Ascending aorta (tissue), 2 donors: ENCODE results near the gene N4BP2L1. TPM values are rescaled to one million over a fixed set of nuclear protein-coding genes. Genes with fewer than 3 reads are reported as not detected.

Experiments
- DNase-seq, 2 donors: peaks; one replicate each; pipeline ENCODE4 v3.0.0-alpha.2; 2019; ENCODE audit warnings: low spot score in 2 of 2
- H3K27ac ChIP-seq, 2 donors: fragments of 200-600 bp; sonication (generic); one replicate each; pipeline ENCODE4 v1.5.1; 2016 to 2017; ENCODE audit warnings: mild to moderate bottlenecking in 1 of 2
- H3K27me3 ChIP-seq: fragments of 200-600 bp; sonication (generic); one replicate; pipeline ENCODE4 v1.5.1; 2017
- H3K36me3 ChIP-seq, 2 donors: fragments of 200-600 bp; sonication (generic); one replicate each; pipeline ENCODE4 v1.5.1; 2016
- H3K4me1 ChIP-seq, 2 donors: fragments of 200-600 bp; sonication (generic); one replicate each; pipeline ENCODE4 v1.5.1; 2016 to 2017; ENCODE audit warnings: mild to moderate bottlenecking in 1 of 2
- H3K4me3 ChIP-seq, 2 donors: fragments of 200-600 bp; sonication (generic); one replicate each; pipeline ENCODE4 v1.5.1; 2016 to 2017; ENCODE audit warnings: mild to moderate bottlenecking in 1 of 2
- H3K9me3 ChIP-seq, 2 donors: fragments of 200-600 bp; sonication (generic); one replicate each; pipeline ENCODE4 v1.5.1; 2016
- CTCF ChIP-seq, 3 experiments: fragments of 200-600 bp in 2 of 3; fragments of 450-650 bp in 1 of 3; sonication (generic) in 2 of 3; IDR thresholded peaks; one replicate each; pipeline ENCODE4 v1.5.1; 2016 to 2019; ENCODE audit warnings: antibody characterized with exemption in 3 of 3, mild to moderate bottlenecking in 1 of 3, moderate library complexity in 1 of 3
- intact Hi-C: fragments of 100-400 bp; cut with DNase I; formaldehyde crosslinking; loops from one replicate; pipeline ENCODE4 v1.15.1; 2023
- total RNA-seq: library from RNA; depleted of rRNA; stranded (reverse); fragments of >200 nt; gene quantifications from one replicate; pipeline ENCODE4 v1.1.0, GENCODE V29; 2016

Gene N4BP2L1
- total RNA-seq, 1 donor from 2014 or later = 27.2 TPM

DNA sequence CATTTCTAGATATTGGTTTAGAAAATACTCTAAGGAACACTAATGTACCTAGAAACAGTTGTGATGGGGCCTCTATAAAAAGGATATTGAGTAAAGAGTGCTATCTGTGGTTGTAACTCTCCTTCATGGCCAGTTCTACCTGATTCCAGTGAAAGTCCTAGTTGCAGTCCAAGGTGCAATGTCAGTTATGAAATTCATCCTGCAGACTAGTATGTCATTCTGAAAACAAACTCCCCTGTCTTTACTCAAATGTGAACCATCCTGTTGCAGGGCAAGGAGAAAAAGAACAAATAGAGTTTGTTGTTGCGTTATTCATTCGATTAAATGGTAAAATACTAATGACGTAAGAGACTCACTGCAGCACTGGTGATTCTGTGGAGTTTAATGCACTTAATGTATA, 18.3 kb upstream of the N4BP2L1 start:
- DNase-seq = no peak
- no peaks in the 10 kb centered on the region for H3K4me1 ChIP-seq
- no peaks in the 10 kb centered on the region for H3K27me3 ChIP-seq
- no peaks in the 10 kb centered on the region for H3K9me3 ChIP-seq
- no peak overlapping the region for H3K27ac ChIP-seq
- intact Hi-C loops = no loop called here
- no peak overlapping the region for H3K4me3 ChIP-seq
- H3K36me3 ChIP-seq = no peaks in the 10 kb centered on the region
- TF ChIP-seq CTCF (IDR thresholded peaks at IDR 0.05) = no peak

GRCh38 chr13:32445461-32445860, 17.5 kb upstream of the N4BP2L1 start:
- H3K27ac ChIP-seq = no peak overlapping the region
- intact Hi-C loops = no loop called here
- no peaks in the 10 kb centered on the region for H3K27me3 ChIP-seq
- H3K4me1 ChIP-seq = no peaks in the 10 kb centered on the region
- TF ChIP-seq CTCF (IDR thresholded peaks at IDR 0.05) = no peak
- H3K9me3 ChIP-seq = no peaks in the 10 kb centered on the region
- DNase-seq = no peak
- H3K36me3 ChIP-seq = no peaks in the 10 kb centered on the region
- H3K4me3 ChIP-seq = no peak overlapping the region

GRCh38 chr13:32443111-32443510, 15.2 kb upstream of the N4BP2L1 start:
- Histone ChIP-seq H3K36me3 (peaks cover 0 to 2% of the 10 kb centered on the region in 2 donors), H3K4me3 (no peak overlapping the region), H3K27ac (no peak overlapping the region), H3K27me3 (no peaks in the 10 kb centered on the region), H3K9me3 (no peaks in the 10 kb centered on the region), H3K4me1 (no peaks in the 10 kb centered on the region)
- no peak for DNase-seq
- peak in 1 of 3 experiments; percentile 9 for TF ChIP-seq CTCF (IDR thresholded peaks at IDR 0.05)
- intact Hi-C loops = no loop called here

DNA sequence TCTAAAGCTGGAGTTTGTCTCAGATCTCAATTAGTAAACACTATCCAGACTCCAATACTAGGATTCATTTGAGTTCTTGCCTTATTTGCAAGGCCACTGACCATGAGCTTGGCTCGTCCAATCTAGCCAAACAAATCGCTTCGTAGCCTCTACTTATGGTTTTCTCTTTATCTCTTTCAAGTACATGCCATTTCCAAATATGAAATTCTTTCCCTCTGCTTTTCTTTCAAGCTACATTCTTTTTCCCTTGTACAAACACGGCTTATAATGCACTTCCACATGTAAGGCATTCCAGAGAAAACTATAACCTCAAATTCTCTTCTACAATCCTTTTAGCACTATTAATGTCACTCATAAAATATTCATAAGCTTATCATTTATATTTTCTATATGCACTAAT, 10.9 kb upstream of the N4BP2L1 start:
- no peaks in the 10 kb centered on the region for H3K27me3 ChIP-seq
- H3K27ac ChIP-seq = no peak overlapping the region
- H3K9me3 ChIP-seq = no peaks in the 10 kb centered on the region
- DNase-seq = no peak
- no peak overlapping the region for H3K4me3 ChIP-seq
- H3K36me3 ChIP-seq = peaks cover 0 to 4% of the 10 kb centered on the region in 2 donors
- H3K4me1 ChIP-seq = no peaks in the 10 kb centered on the region
- TF ChIP-seq CTCF (IDR thresholded peaks at IDR 0.05) = no peak
- intact Hi-C loops = no loop called here

- intact Hi-C loops = no loop called here
- Histone ChIP-seq H3K27me3 (no peaks in the 10 kb centered on the region), H3K4me1 (peaks cover 0 to 6% of the 10 kb centered on the region in 2 donors), H3K36me3 (no peaks in the 10 kb centered on the region), H3K27ac (no peak overlapping the region), H3K4me3 (no peak overlapping the region), H3K9me3 (no peaks in the 10 kb centered on the region)
- TF ChIP-seq CTCF (IDR thresholded peaks at IDR 0.05) = no peak
- no peak for DNase-seq
These were observed 4.9 kb upstream of the N4BP2L1 start for GRCh38 chr13:32432856-32433255.

DNA sequence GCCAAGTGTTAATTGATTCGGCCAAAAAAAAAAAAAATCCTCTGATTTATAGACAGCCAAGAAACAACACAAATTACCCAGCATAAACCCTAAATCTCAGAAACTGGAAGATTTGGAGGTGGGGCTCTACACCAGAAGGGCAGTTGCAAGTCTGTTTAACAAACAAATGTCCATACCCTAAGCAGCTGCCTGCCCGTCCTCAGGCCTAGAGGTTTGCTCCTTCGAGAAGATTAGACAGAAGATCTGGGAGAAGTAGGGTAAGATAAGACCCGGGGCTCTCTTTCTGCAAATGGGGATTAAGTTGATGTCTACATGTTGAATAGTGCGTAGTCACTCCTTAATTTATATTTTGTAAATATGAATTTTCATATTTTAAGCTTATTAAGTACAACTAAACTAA, 3.4 kb upstream of the N4BP2L1 start:
- intact Hi-C loops = no loop called here
- Histone ChIP-seq H3K4me1 (peaks cover 0 to 9% of the 10 kb centered on the region in 2 donors), H3K27ac (no peak overlapping the region), H3K4me3 (no peak overlapping the region), H3K27me3 (no peaks in the 10 kb centered on the region), H3K36me3 (no peaks in the 10 kb centered on the region), H3K9me3 (no peaks in the 10 kb centered on the region)
- no peak for DNase-seq
- TF ChIP-seq CTCF (IDR thresholded peaks at IDR 0.05) = no peak
